Measurements from ENCODE around the gene PCBP1.
"Not testable (repeated sequence)": the region's sequence is repeated elsewhere in the genome, so short reads cannot be mapped to it uniquely, and the experiment has no call there.

The PCBP1 gene

DNA sequence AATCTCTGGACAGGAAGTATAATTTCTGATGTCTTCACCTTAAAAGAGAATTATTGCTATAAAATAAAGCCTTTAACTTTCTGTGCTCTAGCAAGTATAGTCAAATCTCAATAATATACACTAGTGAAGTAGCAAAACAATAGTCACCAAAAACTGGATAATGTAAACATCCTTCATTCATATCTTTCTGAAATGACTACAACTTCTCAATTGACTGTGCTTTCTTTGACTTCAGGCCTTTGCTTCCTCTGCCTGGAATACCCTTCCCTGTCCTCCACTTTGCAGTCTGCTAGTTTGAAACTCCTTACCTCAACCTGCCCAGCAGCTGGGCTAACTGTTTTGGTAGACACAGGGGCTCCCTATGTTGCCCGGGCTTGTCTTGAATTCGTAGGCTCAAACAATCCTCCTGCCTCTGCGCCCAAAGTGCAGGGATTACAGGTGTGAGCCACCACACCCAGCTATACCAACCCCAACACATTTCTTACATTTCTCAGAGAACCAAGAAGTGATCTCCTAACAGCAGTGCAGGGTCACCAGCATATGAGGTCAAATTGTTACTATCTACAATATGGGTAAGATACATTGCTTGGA, 6.6 kb upstream of the PCBP1 start:
- in situ Hi-C loops (cut with HindIII; ENCODE audit: low sequenced_read_pairs), result no loop called here

DNA sequence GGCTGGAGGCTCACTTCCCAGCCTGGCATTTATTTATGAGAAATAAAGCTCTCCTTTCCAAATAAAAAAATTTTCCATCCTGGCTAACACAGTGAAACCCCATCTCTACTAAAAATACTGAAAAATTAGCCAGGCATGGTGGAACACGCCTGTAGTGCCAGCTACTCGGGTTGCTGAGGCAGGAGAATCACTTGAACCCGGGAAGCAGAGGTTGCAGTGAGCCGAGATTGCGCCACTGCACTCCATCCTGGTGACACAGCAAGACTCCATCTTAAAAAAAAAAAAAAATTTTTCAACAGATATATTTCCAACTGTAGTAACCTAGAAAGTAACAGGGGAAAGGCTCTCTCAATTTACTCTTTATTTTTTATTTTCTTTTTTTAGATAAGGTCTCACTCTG, 6.1 kb upstream of the PCBP1 start:
- in situ Hi-C loops (cut with HindIII; ENCODE audit: low sequenced_read_pairs), result no loop called here

DNA sequence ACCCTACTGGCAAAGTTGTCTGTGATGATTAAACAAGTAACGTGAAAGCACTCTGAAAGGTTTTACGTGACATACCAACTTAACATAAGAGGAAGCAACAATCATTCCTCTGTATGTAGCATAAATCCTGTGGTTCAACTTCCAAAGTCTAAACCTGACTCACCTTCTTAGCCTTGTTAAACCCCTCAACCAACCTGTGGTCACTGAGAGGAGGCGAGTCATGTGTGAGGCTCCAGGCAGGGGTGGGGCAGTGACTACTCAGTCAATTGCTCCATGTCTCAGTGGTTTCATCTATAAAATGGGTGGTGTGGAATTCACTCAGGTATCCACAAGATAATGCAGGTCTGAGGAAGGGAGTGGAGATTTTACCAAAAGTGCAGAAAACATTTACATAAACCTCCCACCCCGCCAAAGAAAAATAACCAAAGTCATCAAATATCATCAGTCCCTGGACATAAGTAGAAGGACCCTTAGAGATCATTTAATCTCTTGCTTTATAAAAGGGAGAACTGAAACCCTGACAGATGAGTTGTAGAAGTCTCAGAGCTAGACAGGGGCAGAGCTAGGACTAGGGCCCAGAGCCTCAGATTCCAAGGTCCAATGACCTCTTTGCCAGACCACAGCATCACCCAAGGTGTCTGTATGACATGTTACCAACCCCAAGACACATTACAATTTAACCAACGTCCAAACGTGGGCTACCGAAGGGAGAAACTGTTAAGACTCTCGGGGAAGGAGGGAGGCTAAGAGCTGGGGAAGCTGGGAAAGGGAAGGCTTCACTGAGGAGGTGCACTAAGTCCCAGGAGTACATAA, 3.7 kb upstream of the PCBP1 start:
- in situ Hi-C loops (cut with HindIII; ENCODE audit: low sequenced_read_pairs), result no loop called here

DNA sequence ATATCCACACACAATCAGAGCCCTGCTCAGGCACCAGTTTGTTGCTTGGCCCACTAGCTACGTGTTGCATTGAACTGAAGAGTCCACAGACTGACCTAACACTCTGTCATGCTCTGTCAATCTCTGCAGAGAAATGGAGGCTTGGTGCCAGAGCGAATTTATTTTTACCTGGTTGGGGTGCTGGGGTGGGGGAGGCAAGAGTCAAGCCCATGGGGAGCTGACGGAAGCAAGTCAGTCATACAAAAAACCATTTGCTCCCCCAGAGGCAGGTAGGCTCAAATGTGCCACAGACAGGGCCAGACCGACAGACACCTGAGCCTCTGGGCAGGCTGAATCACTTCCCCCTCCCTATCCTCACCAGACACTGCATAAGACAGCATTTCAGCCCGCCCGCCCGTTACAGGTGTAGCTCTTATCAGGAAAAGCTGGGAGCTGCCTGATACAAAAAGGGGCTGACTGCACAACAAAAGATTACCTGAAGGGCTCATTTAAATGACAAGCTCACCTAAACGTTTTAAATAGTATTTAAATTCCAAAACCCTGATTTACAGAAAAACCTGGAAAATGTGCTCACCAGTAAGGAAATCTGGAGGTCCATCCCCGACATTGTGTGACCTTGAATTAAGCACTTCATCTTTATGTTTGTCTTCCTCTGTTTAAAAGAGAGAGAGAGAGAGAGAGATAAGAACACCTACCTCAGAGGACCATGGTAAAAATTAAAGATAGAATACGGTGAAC, 2.1 kb upstream of the PCBP1 start:
- in situ Hi-C loops (cut with HindIII; ENCODE audit: low sequenced_read_pairs), result no loop called here

DNA sequence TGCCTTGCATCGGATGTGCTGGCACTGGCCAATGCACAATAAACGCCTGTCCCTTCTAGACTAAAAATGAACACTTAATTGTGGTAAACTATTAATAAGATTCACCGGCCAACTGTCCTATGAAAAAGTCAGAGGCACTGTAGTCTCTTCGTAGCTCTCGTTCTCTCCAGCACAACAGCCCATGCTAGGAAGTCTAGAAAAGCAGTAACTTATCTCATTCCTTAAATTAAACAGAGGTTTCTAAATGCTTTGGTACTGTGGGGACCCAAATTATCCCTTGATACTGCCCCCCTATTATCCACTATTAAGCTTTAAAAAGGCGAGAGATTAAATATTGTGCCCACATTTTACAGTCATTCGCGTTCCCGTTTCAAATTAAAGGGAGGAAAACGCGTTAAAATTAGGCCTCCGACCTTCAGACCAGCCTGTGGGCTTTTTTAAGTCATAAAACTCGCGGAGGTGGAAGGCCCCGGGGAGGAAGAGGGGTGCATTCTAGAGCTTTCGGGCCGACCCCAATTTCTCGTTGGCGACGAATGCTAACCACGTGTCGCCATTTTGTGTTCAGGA, 1.5 kb upstream of the PCBP1 start:
- in situ Hi-C loops (cut with HindIII; ENCODE audit: low sequenced_read_pairs), result no loop called here

DNA sequence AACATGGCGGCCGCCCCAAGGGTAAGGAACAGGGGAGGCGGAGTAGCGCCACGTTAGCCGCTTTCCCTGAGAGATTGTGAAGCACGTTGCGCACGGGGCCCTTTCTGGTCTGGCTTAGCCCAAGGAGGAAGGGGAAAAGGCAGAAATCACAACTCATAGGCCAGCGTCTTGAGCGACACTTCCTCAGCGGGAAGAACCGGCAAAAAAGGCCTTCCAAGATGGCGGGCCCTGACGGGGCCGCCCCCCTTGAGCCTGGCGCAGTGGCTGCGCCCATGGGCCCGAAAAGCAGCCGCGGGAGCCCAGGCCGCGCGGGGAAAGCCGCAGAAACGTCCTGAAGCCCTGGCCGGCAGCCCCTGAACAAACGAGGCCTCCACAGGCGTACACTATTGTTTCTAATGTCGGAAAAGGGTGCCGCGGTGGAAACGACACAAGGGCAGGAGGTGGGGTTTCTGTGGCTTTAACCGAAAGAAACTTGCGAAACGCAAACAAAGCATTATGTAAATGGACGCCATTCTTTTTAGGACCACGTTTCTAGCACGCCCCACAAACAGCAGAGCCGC, 919 bp upstream of the PCBP1 start:
- in situ Hi-C loops (cut with HindIII; ENCODE audit: low sequenced_read_pairs), result no loop called here

DNA sequence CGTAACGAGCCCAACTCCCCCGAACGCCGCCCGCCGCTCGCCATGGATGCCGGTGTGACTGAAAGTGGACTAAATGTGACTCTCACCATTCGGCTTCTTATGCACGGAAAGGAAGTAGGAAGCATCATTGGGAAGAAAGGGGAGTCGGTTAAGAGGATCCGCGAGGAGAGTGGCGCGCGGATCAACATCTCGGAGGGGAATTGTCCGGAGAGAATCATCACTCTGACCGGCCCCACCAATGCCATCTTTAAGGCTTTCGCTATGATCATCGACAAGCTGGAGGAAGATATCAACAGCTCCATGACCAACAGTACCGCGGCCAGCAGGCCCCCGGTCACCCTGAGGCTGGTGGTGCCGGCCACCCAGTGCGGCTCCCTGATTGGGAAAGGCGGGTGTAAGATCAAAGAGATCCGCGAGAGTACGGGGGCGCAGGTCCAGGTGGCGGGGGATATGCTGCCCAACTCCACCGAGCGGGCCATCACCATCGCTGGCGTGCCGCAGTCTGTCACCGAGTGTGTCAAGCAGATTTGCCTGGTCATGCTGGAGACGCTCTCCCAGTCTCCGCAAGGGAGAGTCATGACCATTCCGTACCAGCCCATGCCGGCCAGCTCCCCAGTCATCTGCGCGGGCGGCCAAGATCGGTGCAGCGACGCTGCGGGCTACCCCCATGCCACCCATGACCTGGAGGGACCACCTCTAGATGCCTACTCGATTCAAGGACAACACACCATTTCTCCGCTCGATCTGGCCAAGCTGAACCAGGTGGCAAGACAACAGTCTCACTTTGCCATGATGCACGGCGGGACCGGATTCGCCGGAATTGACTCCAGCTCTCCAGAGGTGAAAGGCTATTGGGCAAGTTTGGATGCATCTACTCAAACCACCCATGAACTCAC, 673 bp downstream of the PCBP1 start:
- in situ Hi-C loops (cut with HindIII; ENCODE audit: low sequenced_read_pairs), result no loop called here

DNA sequence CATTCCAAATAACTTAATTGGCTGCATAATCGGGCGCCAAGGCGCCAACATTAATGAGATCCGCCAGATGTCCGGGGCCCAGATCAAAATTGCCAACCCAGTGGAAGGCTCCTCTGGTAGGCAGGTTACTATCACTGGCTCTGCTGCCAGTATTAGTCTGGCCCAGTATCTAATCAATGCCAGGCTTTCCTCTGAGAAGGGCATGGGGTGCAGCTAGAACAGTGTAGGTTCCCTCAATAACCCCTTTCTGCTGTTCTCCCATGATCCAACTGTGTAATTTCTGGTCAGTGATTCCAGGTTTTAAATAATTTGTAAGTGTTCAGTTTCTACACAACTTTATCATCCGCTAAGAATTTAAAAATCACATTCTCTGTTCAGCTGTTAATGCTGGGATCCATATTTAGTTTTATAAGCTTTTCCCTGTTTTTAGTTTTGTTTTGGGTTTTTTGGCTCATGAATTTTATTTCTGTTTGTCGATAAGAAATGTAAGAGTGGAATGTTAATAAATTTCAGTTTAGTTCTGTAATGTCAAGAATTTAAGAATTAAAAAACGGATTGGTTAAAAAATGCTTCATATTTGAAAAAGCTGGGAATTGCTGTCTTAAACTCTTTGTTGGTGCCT, 1.4 kb downstream of the PCBP1 start:
- in situ Hi-C loops (cut with HindIII; ENCODE audit: low sequenced_read_pairs), result no loop called here

DNA sequence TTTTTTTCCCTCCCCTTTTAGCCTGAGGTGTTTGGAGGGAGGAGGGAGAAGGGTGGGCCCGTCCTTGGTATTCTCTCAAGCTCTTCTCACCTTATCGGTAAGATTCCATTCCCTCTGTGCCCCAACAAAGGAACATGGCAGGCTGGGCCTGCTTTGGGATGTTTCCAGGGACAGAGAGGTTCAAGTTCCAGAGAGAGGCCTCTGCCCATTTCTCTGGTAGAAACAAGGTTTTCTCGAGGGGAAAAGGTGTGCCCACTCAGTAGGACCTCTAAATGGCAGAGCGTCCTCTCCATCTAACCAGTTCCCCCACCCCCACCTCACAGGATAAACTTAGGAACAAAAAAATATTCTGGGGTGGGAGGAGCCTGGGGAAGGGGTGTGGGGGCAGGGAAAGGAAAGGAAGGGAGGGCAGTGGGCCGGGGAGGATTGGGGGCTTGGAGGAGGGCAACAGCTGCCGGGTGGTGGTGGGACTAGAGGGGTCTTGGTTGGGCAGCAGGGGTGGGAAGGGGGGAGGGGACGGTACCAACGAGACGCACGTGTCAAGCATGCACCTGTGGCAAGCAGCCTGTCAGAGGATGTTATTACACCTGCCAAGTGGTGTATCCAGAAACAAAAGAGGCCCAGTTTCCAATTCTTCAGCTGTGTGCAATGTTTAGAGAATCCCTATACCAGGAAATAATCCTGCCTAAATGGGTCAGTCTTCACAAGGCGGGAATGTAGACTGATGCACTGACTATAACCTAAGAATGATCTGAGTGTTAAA, 2.1 kb downstream of the PCBP1 start:
- in situ Hi-C loops (cut with HindIII; ENCODE audit: low sequenced_read_pairs), result no loop called here

DNA sequence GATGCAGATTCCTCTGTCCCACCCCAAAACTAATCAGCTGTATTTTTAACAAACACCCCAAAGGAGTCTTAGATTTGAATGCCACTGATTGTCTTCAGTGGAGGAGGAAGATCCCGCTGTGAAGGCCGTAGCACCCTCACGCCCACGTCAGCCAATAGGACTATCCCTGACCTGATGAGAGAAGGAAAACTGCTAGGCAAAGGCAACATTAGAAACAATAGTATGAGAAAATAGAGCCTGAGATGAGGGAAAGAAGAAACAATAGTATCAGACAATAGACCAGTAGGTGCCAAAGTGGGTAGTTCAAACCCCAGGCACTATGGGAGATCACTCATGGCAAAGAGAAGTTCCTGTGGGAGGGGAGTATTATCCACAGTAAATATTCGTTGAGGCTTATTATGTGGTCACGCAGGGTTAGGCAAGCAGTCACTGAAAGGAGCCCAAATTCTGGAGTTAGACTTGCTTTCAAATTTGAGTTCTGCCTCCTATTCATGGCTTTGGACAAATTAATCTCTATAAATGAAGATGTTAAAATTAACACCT, 2.8 kb downstream of the PCBP1 start:
- in situ Hi-C loops (cut with HindIII; ENCODE audit: low sequenced_read_pairs), result no loop called here

DNA sequence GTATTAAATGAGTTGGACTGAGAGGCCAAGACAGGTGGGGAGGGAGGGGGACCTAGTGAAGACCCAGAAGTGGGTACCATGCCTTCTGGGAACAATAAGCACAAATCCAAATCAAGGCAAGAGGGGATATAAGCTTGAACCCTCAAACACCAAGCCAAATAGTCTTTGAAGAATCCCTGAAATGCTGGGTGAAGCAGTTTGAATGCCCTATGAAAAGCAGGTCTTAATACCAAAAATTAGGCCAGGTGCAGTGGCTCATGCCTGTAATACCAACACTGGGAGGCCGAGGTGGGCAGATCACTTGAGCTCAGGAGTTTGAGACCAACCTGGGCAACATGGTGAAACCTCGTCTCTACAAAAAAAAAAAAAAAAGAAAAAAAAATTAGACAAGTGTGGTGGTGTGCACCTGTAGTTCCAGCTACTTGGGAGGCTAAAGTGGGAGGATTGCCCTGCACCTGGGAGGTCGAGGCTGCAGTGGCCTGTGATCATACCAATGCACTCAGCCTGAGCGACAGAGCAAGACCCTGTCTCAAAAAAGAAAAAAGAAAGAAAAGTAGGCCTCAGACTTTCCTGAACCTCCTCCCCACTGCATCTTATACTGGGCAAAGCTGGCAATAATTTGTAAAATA, 3.5 kb downstream of the PCBP1 start:
- in situ Hi-C loops (cut with HindIII; ENCODE audit: low sequenced_read_pairs), result no loop called here

DNA sequence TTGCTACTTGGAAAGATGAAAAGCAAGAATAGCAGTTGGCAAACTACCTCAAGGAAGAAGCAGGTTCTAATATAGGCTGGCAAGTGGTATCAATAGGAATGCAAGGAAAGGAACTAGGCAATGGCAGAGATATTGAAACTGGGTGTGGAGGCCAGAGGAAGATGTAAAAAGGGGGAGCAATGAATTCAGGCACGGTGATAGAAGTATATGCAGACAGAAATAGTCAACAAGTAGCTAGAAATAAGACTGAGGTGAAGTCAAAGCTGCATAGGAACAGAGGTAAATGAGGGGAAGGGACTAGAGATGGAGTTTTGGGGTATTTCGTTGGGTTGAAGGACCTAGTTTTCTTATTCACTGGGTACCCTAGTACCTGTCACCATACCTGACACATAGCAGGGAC, 4.1 kb downstream of the PCBP1 start:
- in situ Hi-C loops (cut with HindIII; ENCODE audit: low sequenced_read_pairs), result no loop called here

DNA sequence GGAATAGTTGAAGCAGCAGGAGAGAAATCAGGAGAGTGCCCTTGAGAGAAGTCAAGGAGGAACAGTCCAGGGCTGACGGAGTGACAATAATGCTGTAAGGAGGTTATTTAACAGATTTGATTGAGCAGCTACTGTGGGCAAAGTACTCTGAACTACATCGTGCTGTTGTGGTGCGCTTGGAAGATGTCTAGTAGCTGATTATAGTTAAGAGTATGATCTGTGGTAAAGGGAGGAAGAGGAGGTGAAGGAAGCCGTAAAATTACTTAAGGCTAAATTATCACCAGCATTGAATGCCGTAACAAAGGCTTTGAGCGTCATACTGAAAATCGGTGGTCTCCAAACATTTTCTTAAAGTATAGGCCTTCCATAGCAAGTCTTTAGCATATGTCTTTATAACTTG, 4.5 kb downstream of the PCBP1 start:
- in situ Hi-C loops (cut with HindIII; ENCODE audit: low sequenced_read_pairs), result no loop called here

DNA sequence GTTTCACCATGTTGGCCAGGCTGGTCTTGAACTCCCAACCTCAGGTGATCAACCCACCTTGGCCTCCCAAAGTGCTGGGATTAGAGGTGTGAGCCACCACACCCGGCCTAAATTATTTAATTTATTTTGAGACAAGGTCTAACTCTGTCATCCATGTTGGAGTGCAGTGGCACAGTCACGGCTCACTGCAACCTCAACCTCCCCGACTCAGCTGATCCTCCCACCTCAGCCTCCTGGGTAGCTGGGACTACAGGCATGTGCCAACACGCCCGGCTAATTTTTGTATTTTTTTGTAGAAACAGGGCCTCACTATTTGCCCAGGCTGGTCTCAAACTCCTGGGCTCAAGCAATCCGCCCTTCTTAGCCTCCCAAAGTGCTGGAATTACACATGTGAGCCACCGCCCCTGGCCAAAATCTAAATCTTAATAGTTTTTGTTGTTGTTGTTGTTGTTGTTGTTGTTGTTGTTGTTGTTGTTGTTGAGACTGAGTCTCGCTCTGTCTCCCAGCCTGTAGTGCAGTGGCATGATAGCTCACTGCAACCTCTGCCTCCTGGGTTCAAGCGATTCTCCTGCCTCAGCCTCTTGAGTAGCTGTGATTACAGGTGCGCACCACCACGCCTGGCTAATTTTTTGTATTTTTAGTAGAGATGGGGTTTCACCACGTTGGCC, 5.4 kb downstream of the PCBP1 start:
- in situ Hi-C loops (cut with HindIII; ENCODE audit: low sequenced_read_pairs), result not testable (repeated sequence)

DNA sequence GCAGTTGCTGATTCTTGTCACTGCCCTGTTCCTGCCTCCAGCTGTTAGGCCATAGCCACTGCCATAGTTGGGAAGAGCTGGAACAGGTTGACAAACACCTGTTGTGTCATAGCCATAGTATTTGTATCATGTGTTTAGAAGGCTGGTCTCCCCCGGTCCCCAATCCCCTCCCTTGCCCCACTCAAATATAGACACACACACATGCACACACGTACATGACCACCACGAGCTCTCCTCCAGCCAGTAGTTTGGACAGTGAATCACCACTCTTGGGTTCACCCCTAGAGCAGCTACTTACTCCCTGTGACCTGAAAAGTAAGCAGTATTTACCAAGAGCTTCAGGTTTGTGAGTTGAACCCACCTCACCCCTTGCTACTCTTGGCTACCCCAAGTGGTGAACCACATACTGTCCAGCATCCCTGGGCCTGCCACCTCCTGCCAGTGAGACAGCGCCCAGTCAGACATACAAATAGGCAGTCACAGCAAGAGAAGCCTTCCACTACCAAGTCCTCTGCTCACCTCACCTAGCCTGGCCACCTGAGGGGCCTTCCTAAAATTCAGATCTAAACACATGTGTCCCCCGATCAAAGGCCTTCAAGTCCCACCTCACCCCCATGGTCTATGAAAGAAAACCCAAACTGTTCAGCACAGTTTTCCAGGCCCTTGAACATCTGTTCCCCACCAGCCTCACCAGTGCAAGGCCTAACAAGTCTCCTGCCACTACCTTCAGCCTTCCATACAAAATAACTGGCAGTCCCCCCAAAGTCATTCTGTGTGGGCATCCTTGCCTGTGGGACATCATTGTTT, 7.1 kb downstream of the PCBP1 start:
- in situ Hi-C loops (cut with HindIII; ENCODE audit: low sequenced_read_pairs), result no loop called here

DNA sequence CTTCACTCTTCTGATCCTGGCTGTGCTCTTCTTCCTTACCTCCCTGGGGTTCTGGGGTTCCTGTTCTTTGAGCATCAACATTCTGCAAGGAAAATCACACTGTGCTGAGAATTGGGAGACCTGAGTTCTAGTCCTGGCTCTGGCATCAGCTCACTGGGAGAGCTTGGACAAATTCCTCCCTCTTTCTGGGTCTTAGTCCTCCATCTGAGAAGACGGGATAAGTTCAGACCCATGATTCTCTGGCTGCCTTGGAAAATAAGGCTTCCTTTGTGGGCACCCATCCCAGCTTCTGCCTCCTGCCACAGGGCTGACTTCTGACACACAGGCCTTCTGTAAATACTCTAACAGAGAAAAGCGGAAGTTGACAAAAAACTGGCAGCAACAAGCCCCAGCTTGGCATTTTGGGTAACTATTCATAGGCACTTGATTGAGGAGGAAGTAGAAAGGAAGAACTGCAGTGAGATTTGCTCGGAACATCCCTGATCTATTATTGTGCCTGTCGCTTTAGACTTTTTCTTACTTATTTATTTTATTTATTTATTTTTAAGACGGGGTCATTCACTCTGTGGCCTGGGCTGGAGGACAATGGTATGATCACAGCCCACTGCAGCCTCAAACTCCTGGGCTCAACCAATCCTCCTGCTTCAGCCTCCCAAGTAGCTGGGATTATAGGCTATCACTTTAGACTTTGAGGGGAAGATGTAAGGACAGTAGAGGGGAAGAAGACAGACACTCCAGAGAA, 7.9 kb downstream of the PCBP1 start:
- in situ Hi-C loops (cut with HindIII; ENCODE audit: low sequenced_read_pairs), result no loop called here

Data from DLD1 (cell line).